Measurements from ENCODE around the gene ZNF654. TPM values are rescaled to one million over a fixed set of nuclear protein-coding genes. Genes with fewer than 3 reads are reported as not detected.
A peak's percentile ranks its signal among the peaks of the same experiment; 100 is the strongest.
"Not testable (repeated sequence)": the region's sequence is repeated elsewhere in the genome, so short reads cannot be mapped to it uniquely, and the experiment has no call there.

ZNF654 gene
- total RNA-seq (10 to 100 TPM in 5 of 9 donors, 1 to 10 TPM in 4; 5.5 to 15.9 (median 11.4) TPM), polyA plus RNA-seq (1 to 10 TPM; 2.4 to 3.7 TPM)
- long read RNA-seq, donor 1, full-length matches to known transcripts = 13 of 18 reads
- long read RNA-seq, donor 1, partial matches to known transcripts = 3 of 18 reads
- long read RNA-seq, donor 1, other reads (novel, unspliced or antisense) = 2 of 18 reads
- long read RNA-seq, donor 2, full-length matches to known transcripts = 4 of 22 reads
- long read RNA-seq, donor 2, partial matches to known transcripts = 7 of 22 reads
- long read RNA-seq, donor 2, other reads (novel, unspliced or antisense) = 11 of 22 reads
- long read RNA-seq, donor 3, full-length matches to known transcripts = 13 of 24 reads
- long read RNA-seq, donor 3, partial matches to known transcripts = 1 of 24 reads
- long read RNA-seq, donor 3, other reads (novel, unspliced or antisense) = 10 of 24 reads

- peak; percentile 98 for DNase-seq
Measured at GRCh38 chr3:88058581-88059379, at the start of gene ZNF654, which contains the start of gene CGGBP1. Gene ZNF654 (plus strand): TSS chr3:88059255. CDS start chr3:88059320, 65 bp downstream. Gene CGGBP1 (minus strand): TSS chr3:88059005. CDS start chr3:88055976, 3,029 bp downstream.

DNA sequence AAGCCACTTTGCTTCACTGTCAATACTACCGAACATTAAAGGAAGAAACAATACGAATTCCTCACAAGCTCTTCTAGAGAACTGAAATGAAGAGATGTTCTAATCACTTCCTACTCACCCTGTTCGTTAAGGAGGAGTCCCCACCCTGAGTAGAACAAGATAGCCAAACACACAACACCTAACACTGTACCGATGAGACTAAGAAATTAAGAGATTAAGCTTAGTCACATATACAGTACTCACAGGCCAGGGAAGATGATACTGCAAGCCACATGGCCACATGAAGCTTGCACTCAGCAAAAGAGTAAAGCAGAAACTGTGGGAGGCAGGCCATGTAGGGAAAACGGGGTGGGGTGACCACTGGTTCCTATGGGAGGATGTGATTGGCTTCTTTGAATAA, 48.2 kb upstream of the ZNF654 start:
- H3K27ac ChIP-seq = no peak overlapping the region
- H3K4me3 ChIP-seq = no peak overlapping the region
- DNase-seq (no peak), ATAC-seq (no peak)
- H3K4me1 ChIP-seq = no peaks in the 10 kb centered on the region
- WGBS, 4 donors = 75 to 80% (median 78%) methylated on average over 5 of the region's 5 CpGs
- TF ChIP-seq, protein P1, sequence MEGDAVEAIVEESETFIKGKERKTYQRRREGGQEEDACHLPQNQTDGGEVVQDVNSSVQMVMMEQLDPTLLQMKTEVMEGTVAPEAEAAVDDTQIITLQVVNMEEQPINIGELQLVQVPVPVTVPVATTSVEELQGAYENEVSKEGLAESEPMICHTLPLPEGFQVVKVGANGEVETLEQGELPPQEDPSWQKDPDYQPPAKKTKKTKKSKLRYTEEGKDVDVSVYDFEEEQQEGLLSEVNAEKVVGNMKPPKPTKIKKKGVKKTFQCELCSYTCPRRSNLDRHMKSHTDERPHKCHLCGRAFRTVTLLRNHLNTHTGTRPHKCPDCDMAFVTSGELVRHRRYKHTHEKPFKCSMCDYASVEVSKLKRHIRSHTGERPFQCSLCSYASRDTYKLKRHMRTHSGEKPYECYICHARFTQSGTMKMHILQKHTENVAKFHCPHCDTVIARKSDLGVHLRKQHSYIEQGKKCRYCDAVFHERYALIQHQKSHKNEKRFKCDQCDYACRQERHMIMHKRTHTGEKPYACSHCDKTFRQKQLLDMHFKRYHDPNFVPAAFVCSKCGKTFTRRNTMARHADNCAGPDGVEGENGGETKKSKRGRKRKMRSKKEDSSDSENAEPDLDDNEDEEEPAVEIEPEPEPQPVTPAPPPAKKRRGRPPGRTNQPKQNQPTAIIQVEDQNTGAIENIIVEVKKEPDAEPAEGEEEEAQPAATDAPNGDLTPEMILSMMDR (IDR thresholded peaks at IDR 0.05) = no peak
- no peak for TF ChIP-seq POLR2A (IDR thresholded peaks at IDR 0.05)
- H3K27me3 ChIP-seq = no peaks in the 10 kb centered on the region
- no peaks in the 10 kb centered on the region for H3K9me3 ChIP-seq
- intact Hi-C loops (cut with DNase I) = no loop called here
- no peaks in the 10 kb centered on the region for H3K36me3 ChIP-seq

More at GRCh38 chr3:88058581-88059379, at the start of gene ZNF654, which contains the start of gene CGGBP1:
- intact Hi-C loops (cut with DNase I) = loop anchor here in 5 of 10 donors (2.0 to 10.0 kb wide), 4 partner anchors 54 to 90 kb away; partner anchors contain the start of gene C3orf38 (in 4 of the 5)
- Histone ChIP-seq H3K27ac (peak within 1 kb of the TSS; percentile 91 to 99 (median 96)), H3K9me3 (no peaks in the 10 kb centered on the region), H3K36me3 (peaks cover 0 to 36% (median 30%) of the 10 kb centered on the region in 9 donors), H3K4me1 (peaks cover 7 to 65% (median 37%) of the 10 kb centered on the region in 12 donors), H3K27me3 (no peaks in the 10 kb centered on the region), H3K4me3 (peak within 1 kb of the TSS; percentile 75 to 94 (median 86))
- whole genome bisulfite sequencing, 4 donors = 0% methylated on average over 51 to 76 of the region's 76 CpGs
- ATAC-seq = peak; percentile 97 to 99 (median 98)
- TF ChIP-seq, protein P1 (IDR thresholded peaks at IDR 0.05) = no peak
- peak; percentile 20 to 76 for TF ChIP-seq POLR2A (IDR thresholded peaks at IDR 0.05)

DNA sequence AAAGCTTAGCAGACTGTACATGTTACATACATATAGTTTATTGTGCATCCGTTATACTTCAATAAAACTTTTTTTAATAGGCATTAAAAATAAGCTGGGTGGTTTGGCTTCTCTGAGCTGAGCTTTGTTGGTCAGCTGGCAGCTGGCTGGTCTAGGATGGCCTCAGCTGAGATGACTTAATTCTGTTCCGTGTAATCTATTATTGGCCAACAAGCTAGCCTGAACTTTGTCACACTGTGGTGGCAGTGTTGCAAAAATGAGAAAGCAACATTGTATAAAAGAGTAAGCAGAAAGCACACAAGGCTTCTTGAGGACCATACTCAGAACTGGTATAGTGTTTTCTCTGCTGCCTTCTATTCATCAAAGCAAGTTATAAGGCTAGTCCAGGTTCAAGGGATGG, 45.5 kb upstream of the ZNF654 start:
- H3K9me3 ChIP-seq = no peaks in the 10 kb centered on the region
- H3K4me3 ChIP-seq = no peak overlapping the region
- H3K27ac ChIP-seq = no peak overlapping the region
- intact Hi-C loops (cut with DNase I) = no loop called here
- ATAC-seq (no peak), DNase-seq (no peak)
- H3K4me1 ChIP-seq = no peaks in the 10 kb centered on the region
- no peaks in the 10 kb centered on the region for H3K36me3 ChIP-seq
- TF ChIP-seq, protein P1 (IDR thresholded peaks at IDR 0.05) = no peak
- TF ChIP-seq POLR2A (IDR thresholded peaks at IDR 0.05) = no peak
- no peaks in the 10 kb centered on the region for H3K27me3 ChIP-seq
- WGBS, 4 donors = 25 to 72% (median 34%) methylated on average over 2 of the region's 2 CpGs

- not testable (repeated sequence) for H3K36me3 ChIP-seq
- WGBS, 4 donors = 86 to 97% (median 96%) methylated on average over 12 to 35 of the region's 35 CpGs
Measured at GRCh38 chr3:88015656-88016055, 43.4 kb upstream of the ZNF654 start.

More at GRCh38 chr3:88015656-88016055, 43.4 kb upstream of the ZNF654 start:
- H3K27ac ChIP-seq; H3K9me3 ChIP-seq; H3K4me3 ChIP-seq; H3K4me1 ChIP-seq; H3K27me3 ChIP-seq; intact Hi-C loops (cut with DNase I); ATAC-seq; DNase-seq: not testable (repeated sequence)

All from heart left ventricle (tissue), 16 donors.